ENCODE data around the gene MT1E. TPM values are rescaled to one million over a fixed set of nuclear protein-coding genes. Genes with fewer than 3 reads are reported as not detected.

Gene MT1E
- total RNA-seq, 1 experiment from 2014 or later = 114 TPM

DNA sequence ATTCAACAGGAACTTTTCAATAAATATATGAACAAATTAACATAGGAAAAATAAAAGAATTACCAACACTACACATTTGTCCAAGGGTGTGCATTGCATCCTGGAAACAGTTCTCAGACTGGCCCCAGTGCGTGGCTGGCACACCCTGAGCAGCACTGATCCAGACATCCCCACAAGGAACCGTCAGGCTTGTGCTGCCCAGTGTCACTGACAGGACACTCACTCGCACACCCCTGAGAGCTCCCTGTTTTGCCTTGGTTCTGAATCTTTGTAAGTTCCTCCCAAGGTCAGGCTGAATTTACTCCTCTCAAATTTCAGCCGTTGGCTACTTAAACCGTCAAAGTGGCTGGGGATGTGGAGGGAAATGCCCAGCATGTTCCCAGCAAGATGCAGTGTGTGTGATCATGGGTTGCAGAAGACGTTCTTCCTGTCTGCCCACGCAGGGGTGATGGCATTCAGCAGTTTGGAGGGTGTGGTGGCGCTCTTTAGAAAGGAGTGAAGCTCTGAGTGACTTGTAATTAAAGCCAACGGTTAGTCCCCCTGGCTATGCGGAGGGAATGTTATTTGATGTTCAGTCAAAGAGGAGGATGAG, 15.5 kb upstream of the MT1E start:
- Mint-ChIP-seq H3K4me3 (peak overlapping the region; percentile 79), H3K4me1 (peaks cover 48% of the 10 kb centered on the region), H3K27ac (no peak overlapping the region), H3K9me3 (no peaks in the 10 kb centered on the region), H3K36me3 (no peaks in the 10 kb centered on the region), H3K27me3 (ENCODE audit: low read depth) (peaks cover 86% of the 10 kb centered on the region)
- TF ChIP-seq, protein P1, sequence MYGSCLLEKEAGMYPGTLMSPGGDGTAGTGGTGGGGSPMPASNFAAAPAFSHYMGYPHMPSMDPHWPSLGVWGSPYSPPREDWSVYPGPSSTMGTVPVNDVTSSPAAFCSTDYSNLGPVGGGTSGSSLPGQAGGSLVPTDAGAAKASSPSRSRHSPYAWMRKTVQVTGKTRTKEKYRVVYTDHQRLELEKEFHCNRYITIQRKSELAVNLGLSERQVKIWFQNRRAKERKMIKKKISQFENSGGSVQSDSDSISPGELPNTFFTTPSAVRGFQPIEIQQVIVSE (CRISPR knock-in tag; IDR thresholded peaks at IDR 0.05; ENCODE audit: borderline replicate concordance) = no peak
- TF ChIP-seq GABPB1 (CRISPR knock-in tag; IDR thresholded peaks at IDR 0.05) (no peak), HMGA2 (CRISPR knock-in tag; IDR thresholded peaks at IDR 0.05) (no peak), IRF2 (CRISPR knock-in tag; IDR thresholded peaks at IDR 0.05; ENCODE audit: borderline replicate concordance, low read depth) (no peak), MYBL2 (CRISPR knock-in tag; IDR thresholded peaks at IDR 0.05) (no peak), NFATC4 (CRISPR knock-in tag; IDR thresholded peaks at IDR 0.05) (no peak), FOXP1 (CRISPR knock-in tag; IDR thresholded peaks at IDR 0.05; ENCODE audit: borderline replicate concordance) (no peak), FOXJ3 (CRISPR knock-in tag; IDR thresholded peaks at IDR 0.05; ENCODE audit: borderline replicate concordance) (no peak), ZNF121 (CRISPR knock-in tag; IDR thresholded peaks at IDR 0.05) (no peak), ZNF396 (CRISPR knock-in tag; IDR thresholded peaks at IDR 0.05; ENCODE audit: borderline replicate concordance) (no peak), SMAD3 (CRISPR knock-in tag; IDR thresholded peaks at IDR 0.05; ENCODE audit: borderline replicate concordance) (no peak), PRRX2 (CRISPR knock-in tag; IDR thresholded peaks at IDR 0.05) (no peak), NFE2L1 (CRISPR knock-in tag; IDR thresholded peaks at IDR 0.05) (no peak), ZNF317 (CRISPR knock-in tag; IDR thresholded peaks at IDR 0.05; ENCODE audit: borderline replicate concordance, low read depth) (no peak), ZNF219 (CRISPR knock-in tag; IDR thresholded peaks at IDR 0.05; ENCODE audit: borderline replicate concordance) (no peak)
- TF ChIP-seq, protein P2, sequence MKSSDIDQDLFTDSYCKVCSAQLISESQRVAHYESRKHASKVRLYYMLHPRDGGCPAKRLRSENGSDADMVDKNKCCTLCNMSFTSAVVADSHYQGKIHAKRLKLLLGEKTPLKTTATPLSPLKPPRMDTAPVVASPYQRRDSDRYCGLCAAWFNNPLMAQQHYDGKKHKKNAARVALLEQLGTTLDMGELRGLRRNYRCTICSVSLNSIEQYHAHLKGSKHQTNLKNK (CRISPR knock-in tag; IDR thresholded peaks at IDR 0.05) = no peak
- TF ChIP-seq, protein P3, sequence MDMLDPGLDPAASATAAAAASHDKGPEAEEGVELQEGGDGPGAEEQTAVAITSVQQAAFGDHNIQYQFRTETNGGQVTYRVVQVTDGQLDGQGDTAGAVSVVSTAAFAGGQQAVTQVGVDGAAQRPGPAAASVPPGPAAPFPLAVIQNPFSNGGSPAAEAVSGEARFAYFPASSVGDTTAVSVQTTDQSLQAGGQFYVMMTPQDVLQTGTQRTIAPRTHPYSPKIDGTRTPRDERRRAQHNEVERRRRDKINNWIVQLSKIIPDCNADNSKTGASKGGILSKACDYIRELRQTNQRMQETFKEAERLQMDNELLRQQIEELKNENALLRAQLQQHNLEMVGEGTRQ (CRISPR knock-in tag; IDR thresholded peaks at IDR 0.05) = no peak
- TF ChIP-seq, protein P4, sequence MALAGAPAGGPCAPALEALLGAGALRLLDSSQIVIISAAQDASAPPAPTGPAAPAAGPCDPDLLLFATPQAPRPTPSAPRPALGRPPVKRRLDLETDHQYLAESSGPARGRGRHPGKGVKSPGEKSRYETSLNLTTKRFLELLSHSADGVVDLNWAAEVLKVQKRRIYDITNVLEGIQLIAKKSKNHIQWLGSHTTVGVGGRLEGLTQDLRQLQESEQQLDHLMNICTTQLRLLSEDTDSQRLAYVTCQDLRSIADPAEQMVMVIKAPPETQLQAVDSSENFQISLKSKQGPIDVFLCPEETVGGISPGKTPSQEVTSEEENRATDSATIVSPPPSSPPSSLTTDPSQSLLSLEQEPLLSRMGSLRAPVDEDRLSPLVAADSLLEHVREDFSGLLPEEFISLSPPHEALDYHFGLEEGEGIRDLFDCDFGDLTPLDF (CRISPR knock-in tag; IDR thresholded peaks at IDR 0.05) = no peak
- TF ChIP-seq, protein P5, sequence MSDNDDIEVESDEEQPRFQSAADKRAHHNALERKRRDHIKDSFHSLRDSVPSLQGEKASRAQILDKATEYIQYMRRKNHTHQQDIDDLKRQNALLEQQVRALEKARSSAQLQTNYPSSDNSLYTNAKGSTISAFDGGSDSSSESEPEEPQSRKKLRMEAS (CRISPR knock-in tag; IDR thresholded peaks at IDR 0.05) = no peak
- TF ChIP-seq, protein P6, sequence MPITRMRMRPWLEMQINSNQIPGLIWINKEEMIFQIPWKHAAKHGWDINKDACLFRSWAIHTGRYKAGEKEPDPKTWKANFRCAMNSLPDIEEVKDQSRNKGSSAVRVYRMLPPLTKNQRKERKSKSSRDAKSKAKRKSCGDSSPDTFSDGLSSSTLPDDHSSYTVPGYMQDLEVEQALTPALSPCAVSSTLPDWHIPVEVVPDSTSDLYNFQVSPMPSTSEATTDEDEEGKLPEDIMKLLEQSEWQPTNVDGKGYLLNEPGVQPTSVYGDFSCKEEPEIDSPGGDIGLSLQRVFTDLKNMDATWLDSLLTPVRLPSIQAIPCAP (CRISPR knock-in tag; IDR thresholded peaks at IDR 0.05) = no peak
- no peak for ATAC-seq
- DNase-seq (ENCODE audit: low spot score) = no peak
- POLR2A ChIA-PET = interaction anchor here (0.8 to 4.8 kb wide), 3 partner anchors 16 to 55 kb away, joined by 3 to 68 read pairs (median 3); partner anchors contain the start of gene MT1E
- CTCF ChIA-PET = interaction anchor here (1.0 to 4.5 kb wide), 4 partner anchors 9 to 96 kb away, joined by 3 to 28 read pairs (median 13); no protein-coding TSS in a partner anchor

DNA sequence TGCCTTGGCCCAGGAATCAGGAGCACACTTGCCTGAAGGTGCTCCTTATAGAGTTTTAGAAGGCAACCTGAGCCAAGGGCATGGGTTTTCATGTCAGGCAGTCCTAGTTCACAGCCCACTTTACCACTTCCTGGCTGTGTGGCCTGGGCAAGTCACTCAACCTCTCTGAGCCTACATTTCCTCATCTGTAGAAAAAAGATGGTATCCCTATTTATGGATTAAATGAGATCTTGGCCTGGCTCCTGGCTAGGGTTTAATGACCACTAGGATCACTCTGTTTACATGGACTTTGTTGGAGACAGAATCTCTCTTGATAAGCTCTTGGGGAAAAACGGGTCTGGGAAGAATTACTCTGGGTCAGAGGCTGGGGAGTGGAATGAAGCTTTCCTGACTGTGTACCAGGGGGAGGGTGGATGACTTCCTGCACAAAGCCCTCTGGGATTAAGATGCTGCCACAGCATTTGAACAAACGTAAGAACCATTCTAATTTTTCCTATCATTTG, 14.9 kb upstream of the MT1E start:
- DNase-seq (ENCODE audit: low spot score) (no peak), ATAC-seq (no peak)
- H3K4me1 Mint-ChIP-seq = peaks cover 48% of the 10 kb centered on the region
- H3K27me3 Mint-ChIP-seq (ENCODE audit: low read depth) = peaks cover 90% of the 10 kb centered on the region
- ChIA-PET CTCF (interaction anchor here (4.1 to 4.5 kb wide), 2 partner anchors 10 to 91 kb away, joined by 22 to 28 read pairs; no protein-coding TSS in a partner anchor), POLR2A (interaction anchor here (1.0 to 4.8 kb wide), 2 partner anchors 16 to 54 kb away, joined by 3 to 68 read pairs; partner anchors contain the start of gene MT1E)
- peak overlapping the region; percentile 79 for H3K4me3 Mint-ChIP-seq
- H3K36me3 Mint-ChIP-seq = no peaks in the 10 kb centered on the region
- no peaks in the 10 kb centered on the region for H3K9me3 Mint-ChIP-seq
- no peak overlapping the region for H3K27ac Mint-ChIP-seq
- TF ChIP-seq TEAD4 (CRISPR knock-in tag; IDR thresholded peaks at IDR 0.05) (no peak), CREB1 (CRISPR knock-in tag; IDR thresholded peaks at IDR 0.05) (no peak), SP1 (CRISPR knock-in tag; conservative IDR thresholded peaks at IDR 0.05) (no peak)
- TF ChIP-seq, protein P7, sequence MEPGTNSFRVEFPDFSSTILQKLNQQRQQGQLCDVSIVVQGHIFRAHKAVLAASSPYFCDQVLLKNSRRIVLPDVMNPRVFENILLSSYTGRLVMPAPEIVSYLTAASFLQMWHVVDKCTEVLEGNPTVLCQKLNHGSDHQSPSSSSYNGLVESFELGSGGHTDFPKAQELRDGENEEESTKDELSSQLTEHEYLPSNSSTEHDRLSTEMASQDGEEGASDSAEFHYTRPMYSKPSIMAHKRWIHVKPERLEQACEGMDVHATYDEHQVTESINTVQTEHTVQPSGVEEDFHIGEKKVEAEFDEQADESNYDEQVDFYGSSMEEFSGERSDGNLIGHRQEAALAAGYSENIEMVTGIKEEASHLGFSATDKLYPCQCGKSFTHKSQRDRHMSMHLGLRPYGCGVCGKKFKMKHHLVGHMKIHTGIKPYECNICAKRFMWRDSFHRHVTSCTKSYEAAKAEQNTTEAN (CRISPR knock-in tag; IDR thresholded peaks at IDR 0.05) = no peak

Measured in WTC11 (cell line).